RWPE2 (cell line): ENCODE data around the gene ANO6.

ENCODE experiments used
- ATAC-seq: fragments of 200-7000 bp; cut with Tn5 transposase; 3 replicates; pipeline ENCODE4 v1.9.1; 2021; ENCODE audit warnings: low read depth
- DNase-seq: peaks from one replicate; pipeline ENCODE4 v3.0.0-alpha.2; 2020; ENCODE audit warnings: low spot score
- H3K27ac ChIP-seq: fragments of 450-650 bp; 2 replicates; pipeline ENCODE4 v1.5.1; 2017; ENCODE audit warnings: mild to moderate bottlenecking; ENCODE audit not compliant: poor library complexity, severe bottlenecking
- H3K27me3 ChIP-seq: fragments of 250-450 bp; sonication (Bioruptor Pico); 2 replicates; pipeline ENCODE4 v1.5.1; 2021; ENCODE audit warnings: mild to moderate bottlenecking, moderate library complexity; ENCODE audit not compliant: insufficient read depth, poor library complexity, severe bottlenecking
- H3K36me3 ChIP-seq: fragments of 250-450 bp; sonication (Bioruptor Pico); 2 replicates; pipeline ENCODE4 v1.5.1; 2020; ENCODE audit warnings: low read depth, mild to moderate bottlenecking, moderate library complexity
- H3K4me1 ChIP-seq: fragments of 250-450 bp; sonication (Bioruptor Pico); 2 replicates; pipeline ENCODE4 v1.5.1; 2021; ENCODE audit warnings: mild to moderate bottlenecking, moderate library complexity; ENCODE audit not compliant: insufficient read depth, poor library complexity, severe bottlenecking
- H3K4me3 ChIP-seq: fragments of 250-450 bp; sonication (Bioruptor Pico); 2 replicates; pipeline ENCODE4 v1.5.1; 2021; ENCODE audit warnings: mild to moderate bottlenecking, moderate library complexity; ENCODE audit not compliant: severe bottlenecking
- H3K9me3 ChIP-seq: fragments of 250-450 bp; sonication (Bioruptor Pico); 2 replicates; pipeline ENCODE4 v1.5.1; 2021; ENCODE audit warnings: mild to moderate bottlenecking, moderate library complexity; ENCODE audit not compliant: severe bottlenecking
- CTCF ChIP-seq: fragments of 450-650 bp; IDR thresholded peaks from one replicate; pipeline ENCODE4 v1.5.1; 2017; ENCODE audit warnings: mild to moderate bottlenecking, moderate library complexity; ENCODE audit not compliant: poor library complexity, severe bottlenecking

Gene ANO6

GRCh38 chr12:45416126-45416525 is 200.2 kb downstream of the ANO6 start:
- DNase-seq (no peak), ATAC-seq (no peak)
- H3K27ac ChIP-seq, result peak overlapping the region; percentile 42

GRCh38 chr12:45418520-45418919 is 202.6 kb downstream of the ANO6 start:
- Histone ChIP-seq H3K36me3 (peaks cover 73% of the 10 kb centered on the region), H3K27me3 (no peaks in the 10 kb centered on the region), H3K27ac (no peak overlapping the region), H3K9me3 (no peaks in the 10 kb centered on the region), H3K4me3 (no peak overlapping the region), H3K4me1 (no peaks in the 10 kb centered on the region)
- ATAC-seq (no peak), DNase-seq (no peak)
- TF ChIP-seq CTCF, result no peak

More at GRCh38 chr12:45416126-45416525, 200.2 kb downstream of the ANO6 start:
- H3K4me3 ChIP-seq, result no peak overlapping the region
- no peaks in the 10 kb centered on the region for H3K9me3 ChIP-seq
- peaks cover 67% of the 10 kb centered on the region for H3K36me3 ChIP-seq
- no peak for TF ChIP-seq CTCF
- H3K27me3 ChIP-seq, result no peaks in the 10 kb centered on the region
- no peaks in the 10 kb centered on the region for H3K4me1 ChIP-seq

GRCh38 chr12:45419317-45419814 is 203.5 kb downstream of the ANO6 start:
- Histone ChIP-seq H3K9me3 (no peaks in the 10 kb centered on the region), H3K27me3 (no peaks in the 10 kb centered on the region), H3K36me3 (peaks cover 75% of the 10 kb centered on the region), H3K27ac (no peak overlapping the region), H3K4me1 (no peaks in the 10 kb centered on the region), H3K4me3 (no peak overlapping the region)
- TF ChIP-seq CTCF, result no peak
- DNase-seq, result no peak
- no peak for ATAC-seq

- no peak overlapping the region for H3K4me3 ChIP-seq
- no peaks in the 10 kb centered on the region for H3K9me3 ChIP-seq
- H3K27me3 ChIP-seq, result no peaks in the 10 kb centered on the region
- no peak for ATAC-seq
- no peak overlapping the region for H3K27ac ChIP-seq
- DNase-seq, result no peak
- TF ChIP-seq CTCF, result no peak
- H3K4me1 ChIP-seq, result no peaks in the 10 kb centered on the region
- H3K36me3 ChIP-seq, result peaks cover 74% of the 10 kb centered on the region
These were observed 205.8 kb downstream of the ANO6 start for GRCh38 chr12:45421736-45422135.

- Histone ChIP-seq H3K27ac (no peak overlapping the region), H3K36me3 (peaks cover 62% of the 10 kb centered on the region), H3K9me3 (no peaks in the 10 kb centered on the region), H3K4me1 (no peaks in the 10 kb centered on the region), H3K4me3 (no peak overlapping the region), H3K27me3 (no peaks in the 10 kb centered on the region)
- DNase-seq (no peak), ATAC-seq (no peak)
- no peak for TF ChIP-seq CTCF
These were observed 208.0 kb downstream of the ANO6 start for GRCh38 chr12:45423931-45424330.
